Measurements from ENCODE around the gene CHID1. TPM values are rescaled to one million over a fixed set of nuclear protein-coding genes. Genes with fewer than 3 reads are reported as not detected.

The CHID1 gene
- total and polyA plus RNA-seq, 2 experiments from 2014 or later, result 54.1 to 67.3 TPM

DNA sequence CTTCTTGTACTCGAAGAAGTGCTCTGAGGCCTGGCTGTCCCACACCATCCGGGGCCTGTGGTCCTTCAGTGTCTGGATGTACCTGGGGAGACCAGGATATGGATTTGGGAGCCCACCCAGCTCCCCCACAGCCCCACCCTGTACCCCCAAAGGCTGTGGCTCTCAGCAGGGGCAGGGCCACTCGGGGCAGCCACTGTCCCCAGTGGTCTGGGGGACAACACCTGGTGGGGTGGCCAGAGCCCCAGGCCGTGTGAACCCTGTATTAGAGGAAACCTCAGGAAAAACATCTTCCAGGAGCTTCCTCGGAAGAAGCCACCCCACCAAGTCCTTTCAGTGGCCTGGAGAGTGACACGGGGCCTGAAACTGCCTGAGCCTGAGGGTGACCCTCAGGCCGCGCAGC is 40.2 kb downstream of the CHID1 start:
- H3K9me3 Mint-ChIP-seq, result no peaks in the 10 kb centered on the region

DNA sequence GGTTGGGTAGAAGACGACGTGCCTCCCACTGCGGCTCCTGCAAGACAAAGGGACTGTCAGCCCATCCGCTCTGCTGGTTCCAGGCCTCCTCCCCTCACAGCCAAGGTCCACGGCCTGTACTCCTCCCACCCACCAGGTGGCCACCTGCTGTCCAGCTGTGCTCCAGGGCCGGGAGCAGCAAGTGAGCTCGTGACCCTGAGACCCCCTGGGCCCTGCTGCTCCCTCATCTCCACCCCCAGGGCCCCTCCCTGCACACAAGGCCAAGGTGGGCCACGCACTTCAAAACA is 40.5 kb downstream of the CHID1 start:
- H3K79me2 ChIP-seq (replicated peaks; ENCODE audit: insufficient read depth), result no peaks in the 10 kb centered on the region
- Mint-ChIP-seq H3K27ac (no peak overlapping the region), H3K4me3 (no peak overlapping the region), H3K36me3 (ENCODE audit: low read depth) (peaks cover 8% of the 10 kb centered on the region), H3K9me3 (no peaks in the 10 kb centered on the region), H3K27me3 (ENCODE audit: insufficient read depth, low read depth, poor library complexity) (peaks cover 34% of the 10 kb centered on the region), H3K4me1 (peaks cover 4% of the 10 kb centered on the region; the same call in 2 of the 3 replicates)
- peaks cover 10% of the 10 kb centered on the region for H4K20me1 ChIP-seq (replicated peaks; ENCODE audit: insufficient read depth)
- TF ChIP-seq, protein P1, sequence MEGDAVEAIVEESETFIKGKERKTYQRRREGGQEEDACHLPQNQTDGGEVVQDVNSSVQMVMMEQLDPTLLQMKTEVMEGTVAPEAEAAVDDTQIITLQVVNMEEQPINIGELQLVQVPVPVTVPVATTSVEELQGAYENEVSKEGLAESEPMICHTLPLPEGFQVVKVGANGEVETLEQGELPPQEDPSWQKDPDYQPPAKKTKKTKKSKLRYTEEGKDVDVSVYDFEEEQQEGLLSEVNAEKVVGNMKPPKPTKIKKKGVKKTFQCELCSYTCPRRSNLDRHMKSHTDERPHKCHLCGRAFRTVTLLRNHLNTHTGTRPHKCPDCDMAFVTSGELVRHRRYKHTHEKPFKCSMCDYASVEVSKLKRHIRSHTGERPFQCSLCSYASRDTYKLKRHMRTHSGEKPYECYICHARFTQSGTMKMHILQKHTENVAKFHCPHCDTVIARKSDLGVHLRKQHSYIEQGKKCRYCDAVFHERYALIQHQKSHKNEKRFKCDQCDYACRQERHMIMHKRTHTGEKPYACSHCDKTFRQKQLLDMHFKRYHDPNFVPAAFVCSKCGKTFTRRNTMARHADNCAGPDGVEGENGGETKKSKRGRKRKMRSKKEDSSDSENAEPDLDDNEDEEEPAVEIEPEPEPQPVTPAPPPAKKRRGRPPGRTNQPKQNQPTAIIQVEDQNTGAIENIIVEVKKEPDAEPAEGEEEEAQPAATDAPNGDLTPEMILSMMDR (conservative IDR thresholded peaks at IDR 0.05; ENCODE audit: low read depth in 2 of 2), result peak in 1 of 2 experiments; percentile 42; a peak in 3 of 4 replicates
- TF ChIP-seq STAT1 (IDR thresholded peaks at IDR 0.05; ENCODE audit: unreplicated experiment), result no peak
- no peaks in the 10 kb centered on the region; the same call in 1 of the 2 replicates for H3K4me1 ChIP-seq (ENCODE audit: insufficient read depth)
- H3K4me2 ChIP-seq, result no peak overlapping the region
- DNase-seq (ENCODE audit: low spot score), result peak; percentile 60
- no peaks in the 10 kb centered on the region for H3K36me3 ChIP-seq (ENCODE audit: insufficient read depth)
- ATAC-seq, result peak; percentile 57
- H3K9me2 ChIP-seq (ENCODE audit: insufficient read depth), result no peaks in the 10 kb centered on the region
- no peak overlapping the region for H3K4me3 ChIP-seq
- H3K27ac ChIP-seq (ENCODE audit: low read depth), result no peak overlapping the region
- no peak overlapping the region for H2AFZ ChIP-seq
- no peaks in the 10 kb centered on the region for H3K27me3 ChIP-seq (ENCODE audit: insufficient read depth)
- peaks cover 16% of the 10 kb centered on the region; the same call in 1 of the 2 replicates for H3F3A ChIP-seq (replicated peaks; ENCODE audit: low read depth)

More for the DNA sequence above, 40.2 kb downstream of the CHID1 start:
- Histone ChIP-seq H3K27ac (ENCODE audit: low read depth) (no peak overlapping the region), H3K4me1 (ENCODE audit: insufficient read depth) (no peaks in the 10 kb centered on the region; the same call in 1 of the 2 replicates), H4K20me1 (replicated peaks; ENCODE audit: insufficient read depth) (peaks cover 10% of the 10 kb centered on the region), H2AFZ (no peak overlapping the region), H3K4me3 (no peak overlapping the region), H3K27me3 (ENCODE audit: insufficient read depth) (no peaks in the 10 kb centered on the region), H3F3A (replicated peaks; ENCODE audit: low read depth) (peaks cover 18% of the 10 kb centered on the region), H3K79me2 (replicated peaks; ENCODE audit: insufficient read depth) (no peaks in the 10 kb centered on the region), H3K36me3 (ENCODE audit: insufficient read depth) (no peaks in the 10 kb centered on the region), H3K9me2 (ENCODE audit: insufficient read depth) (no peaks in the 10 kb centered on the region), H3K4me2 (no peak overlapping the region)
- Mint-ChIP-seq H3K27me3 (ENCODE audit: insufficient read depth, low read depth, poor library complexity) (peaks cover 35% of the 10 kb centered on the region), H3K27ac (no peak overlapping the region), H3K4me3 (no peak overlapping the region), H3K4me1 (peaks cover 4% of the 10 kb centered on the region), H3K36me3 (ENCODE audit: low read depth) (peaks cover 11% of the 10 kb centered on the region)
- no peak for DNase-seq (ENCODE audit: low spot score)
- ATAC-seq, result no peak; the same call in 2 of the 3 replicates
- TF ChIP-seq STAT1 (IDR thresholded peaks at IDR 0.05; ENCODE audit: unreplicated experiment) (no peak), POLR2AphosphoS5 (IDR thresholded peaks at IDR 0.05; ENCODE audit: low read depth) (no peak), CREB1 (CRISPR knock-in tag; IDR thresholded peaks at IDR 0.05; ENCODE audit: low read depth) (no peak), ZNF114 (CRISPR knock-in tag; IDR thresholded peaks at IDR 0.05) (no peak), EZH2 (IDR thresholded peaks at IDR 0.05; ENCODE audit: low read depth, unreplicated experiment) (no peak), EZH2phosphoT487 (IDR thresholded peaks at IDR 0.05; ENCODE audit: unreplicated experiment) (no peak)
- TF ChIP-seq, protein P2, sequence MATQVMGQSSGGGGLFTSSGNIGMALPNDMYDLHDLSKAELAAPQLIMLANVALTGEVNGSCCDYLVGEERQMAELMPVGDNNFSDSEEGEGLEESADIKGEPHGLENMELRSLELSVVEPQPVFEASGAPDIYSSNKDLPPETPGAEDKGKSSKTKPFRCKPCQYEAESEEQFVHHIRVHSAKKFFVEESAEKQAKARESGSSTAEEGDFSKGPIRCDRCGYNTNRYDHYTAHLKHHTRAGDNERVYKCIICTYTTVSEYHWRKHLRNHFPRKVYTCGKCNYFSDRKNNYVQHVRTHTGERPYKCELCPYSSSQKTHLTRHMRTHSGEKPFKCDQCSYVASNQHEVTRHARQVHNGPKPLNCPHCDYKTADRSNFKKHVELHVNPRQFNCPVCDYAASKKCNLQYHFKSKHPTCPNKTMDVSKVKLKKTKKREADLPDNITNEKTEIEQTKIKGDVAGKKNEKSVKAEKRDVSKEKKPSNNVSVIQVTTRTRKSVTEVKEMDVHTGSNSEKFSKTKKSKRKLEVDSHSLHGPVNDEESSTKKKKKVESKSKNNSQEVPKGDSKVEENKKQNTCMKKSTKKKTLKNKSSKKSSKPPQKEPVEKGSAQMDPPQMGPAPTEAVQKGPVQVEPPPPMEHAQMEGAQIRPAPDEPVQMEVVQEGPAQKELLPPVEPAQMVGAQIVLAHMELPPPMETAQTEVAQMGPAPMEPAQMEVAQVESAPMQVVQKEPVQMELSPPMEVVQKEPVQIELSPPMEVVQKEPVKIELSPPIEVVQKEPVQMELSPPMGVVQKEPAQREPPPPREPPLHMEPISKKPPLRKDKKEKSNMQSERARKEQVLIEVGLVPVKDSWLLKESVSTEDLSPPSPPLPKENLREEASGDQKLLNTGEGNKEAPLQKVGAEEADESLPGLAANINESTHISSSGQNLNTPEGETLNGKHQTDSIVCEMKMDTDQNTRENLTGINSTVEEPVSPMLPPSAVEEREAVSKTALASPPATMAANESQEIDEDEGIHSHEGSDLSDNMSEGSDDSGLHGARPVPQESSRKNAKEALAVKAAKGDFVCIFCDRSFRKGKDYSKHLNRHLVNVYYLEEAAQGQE (IDR thresholded peaks at IDR 0.05; ENCODE audit: unreplicated experiment), result no peak

All from GM23338 (cell line).